H54 (cell line): Measurements from ENCODE around the gene DCTPP1.
"Not testable (repeated sequence)": the region's sequence is repeated elsewhere in the genome, so short reads cannot be mapped to it uniquely, and the experiment has no call there.

Experiments used
- DNase-seq: peaks from one replicate; pipeline ENCODE4 v3.0.0; 2011; ENCODE audit warnings: low spot score, mixed read lengths; ENCODE audit not compliant: insufficient read length
- FAIRE-seq: peaks from 3 replicates; lab custom pipeline; 2011; peaks lifted over from hg19 to GRCh38; lab: Jason Lieb, UNC
- POLR2A ChIP-seq: IDR thresholded peaks from 2 replicates; pipeline ENCODE4 v1.6.1; 2011; ENCODE audit warnings: low read depth, mild to moderate bottlenecking, low read length

The DCTPP1 gene

GRCh38 chr16:30413112-30413806, 16.6 kb downstream of the DCTPP1 start:
- FAIRE-seq: no peak
- TF ChIP-seq POLR2A: no peak
- no peak for DNase-seq

DNA sequence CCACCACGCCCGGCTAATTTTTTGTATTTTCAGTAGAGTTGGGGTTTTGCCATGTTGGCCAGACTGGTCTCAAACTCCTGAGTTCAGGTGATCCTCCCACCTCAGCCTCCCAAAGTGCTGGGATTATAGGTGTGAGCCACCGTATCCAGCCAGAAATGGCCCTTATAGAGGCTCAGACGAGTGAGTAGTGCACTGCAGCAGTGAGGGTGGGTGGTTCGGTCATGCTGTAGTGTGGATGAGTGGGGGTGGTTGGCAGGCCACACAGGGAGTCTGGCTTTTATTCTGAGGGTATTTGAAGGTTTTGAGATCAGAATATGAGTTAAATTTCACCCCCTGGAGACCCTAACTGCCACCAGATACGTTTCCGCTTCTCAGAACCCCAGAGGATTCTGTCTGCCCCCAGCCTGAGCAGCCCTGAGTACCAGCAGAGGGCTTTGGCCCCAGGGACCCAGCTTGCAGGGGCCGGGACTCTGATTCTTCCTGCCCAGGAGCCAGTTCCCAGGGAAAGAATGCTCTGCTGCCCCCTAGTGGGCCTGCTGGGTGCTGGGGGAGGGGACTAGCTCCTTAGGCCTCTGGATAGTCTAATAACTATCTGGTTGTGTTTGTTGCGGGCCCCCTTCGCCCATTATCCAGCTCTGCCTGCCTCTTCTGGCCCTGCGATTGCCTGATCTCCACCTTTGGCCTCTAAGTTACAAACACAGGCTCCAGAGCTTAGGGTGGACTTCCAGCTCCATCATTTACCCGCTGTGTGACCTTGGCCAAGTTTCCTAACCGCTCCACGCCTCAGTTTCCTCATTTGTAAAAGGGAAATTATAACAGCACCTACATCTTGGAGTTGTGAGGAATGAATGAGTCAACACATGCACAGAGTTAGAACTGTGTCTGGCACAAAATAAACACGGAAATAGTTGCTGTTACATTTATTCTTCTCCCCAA, 20.4 kb downstream of the DCTPP1 start:
- DNase-seq (peak; percentile 83), FAIRE-seq (no peak)
- no peak for TF ChIP-seq POLR2A

DNA sequence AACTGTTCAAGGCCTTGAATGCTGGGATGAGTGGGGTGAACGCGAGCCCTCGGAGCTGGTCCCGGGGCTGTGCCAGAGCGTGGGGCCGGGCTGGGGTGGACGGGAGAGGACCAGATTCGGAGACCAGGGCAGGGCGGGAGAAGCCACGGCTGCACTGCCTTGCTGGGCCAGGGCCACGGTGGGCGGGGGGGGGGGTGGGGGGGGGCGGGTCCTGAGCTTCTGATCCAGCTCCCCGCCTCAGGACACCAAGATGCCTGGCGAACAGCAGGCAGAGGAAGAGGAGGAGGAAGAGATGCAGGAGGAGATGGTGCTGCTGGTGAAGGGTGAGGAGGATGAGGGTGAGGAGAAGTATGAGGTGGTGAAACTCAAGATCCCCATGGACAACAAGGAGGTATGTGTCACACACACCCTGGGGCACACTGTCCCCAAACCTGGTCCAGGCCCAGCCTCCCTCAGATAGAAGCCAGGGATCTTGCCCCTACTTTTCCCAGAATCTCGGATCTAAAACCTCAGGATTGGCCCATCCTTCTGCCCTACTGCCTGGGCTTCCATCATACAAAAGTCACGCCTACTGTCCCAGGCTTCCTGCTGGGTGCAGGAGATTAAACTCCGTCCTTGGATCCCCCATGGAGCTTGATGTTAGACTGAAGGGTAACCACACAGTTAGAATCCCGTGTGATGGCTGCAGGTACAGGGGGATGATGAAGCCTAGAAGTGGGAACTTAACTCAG, 21.9 kb downstream of the DCTPP1 start:
- FAIRE-seq: no peak
- DNase-seq: no peak
- TF ChIP-seq POLR2A: no peak

DNA sequence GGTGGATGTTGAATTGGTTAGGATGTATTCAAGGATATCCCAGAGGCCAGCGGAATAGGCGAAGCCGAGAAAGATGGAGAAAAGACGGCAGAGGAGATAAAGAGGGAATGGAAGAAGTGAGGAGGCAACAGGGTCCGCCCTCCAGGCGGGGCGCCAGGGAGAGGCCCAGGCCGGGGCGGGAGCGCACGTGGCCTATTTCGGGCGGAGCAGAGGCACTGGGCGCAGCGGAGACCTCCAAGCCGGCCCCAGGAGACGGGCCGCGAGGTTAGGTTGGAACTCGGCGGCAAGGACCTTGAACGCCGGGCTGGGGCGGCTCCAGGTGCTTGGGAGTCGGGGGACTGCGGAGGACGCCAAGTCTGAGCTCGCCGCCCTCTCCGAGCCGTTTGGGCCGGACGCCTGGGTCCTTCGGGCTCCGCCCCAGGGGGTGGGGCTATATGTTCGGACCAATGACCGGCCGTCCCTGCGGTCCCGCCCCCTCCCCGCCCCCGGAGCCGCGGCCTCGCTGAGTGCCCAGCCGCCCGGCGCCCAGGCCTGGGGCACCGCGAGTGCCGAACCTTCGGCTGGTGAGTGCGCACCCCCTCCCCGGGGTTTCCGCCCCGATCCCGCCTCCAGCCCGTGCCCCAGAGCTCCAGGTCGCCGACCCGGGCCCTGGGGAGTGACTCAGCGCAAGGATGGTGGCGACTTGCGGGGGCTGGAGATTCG, 22.6 kb downstream of the DCTPP1 start, which contains the start of gene ZNF771:
ZNF771 (plus strand) TSS at position 505 of the 702 bp plus-strand sequence. CDS start 448 bp downstream, outside the sequence.
- DNase-seq: peak; percentile 79
- no peak for FAIRE-seq
- TF ChIP-seq POLR2A: no peak; the same call in none of the 2 replicates

DNA sequence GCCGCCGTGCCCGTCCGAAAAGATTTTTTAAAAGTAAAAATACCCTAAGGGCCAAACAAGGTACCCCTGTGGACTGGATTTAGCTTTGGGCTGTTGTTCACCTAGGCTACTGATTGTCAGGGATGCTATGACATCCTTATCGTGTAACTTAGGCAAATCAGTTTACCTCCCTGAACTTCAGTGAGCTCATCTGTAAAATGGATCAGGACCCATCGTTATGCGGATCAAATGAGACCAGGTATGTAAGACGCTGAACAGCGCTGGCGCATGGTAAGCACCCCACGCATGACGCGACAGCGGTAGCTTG, 23.1 kb downstream of the DCTPP1 start:
- FAIRE-seq (no peak), DNase-seq (no peak)
- no peak for TF ChIP-seq POLR2A

GRCh38 chr16:30401768-30402425, 27.9 kb downstream of the DCTPP1 start:
- no peak for FAIRE-seq
- no peak for DNase-seq
- no peak for TF ChIP-seq POLR2A

DNA sequence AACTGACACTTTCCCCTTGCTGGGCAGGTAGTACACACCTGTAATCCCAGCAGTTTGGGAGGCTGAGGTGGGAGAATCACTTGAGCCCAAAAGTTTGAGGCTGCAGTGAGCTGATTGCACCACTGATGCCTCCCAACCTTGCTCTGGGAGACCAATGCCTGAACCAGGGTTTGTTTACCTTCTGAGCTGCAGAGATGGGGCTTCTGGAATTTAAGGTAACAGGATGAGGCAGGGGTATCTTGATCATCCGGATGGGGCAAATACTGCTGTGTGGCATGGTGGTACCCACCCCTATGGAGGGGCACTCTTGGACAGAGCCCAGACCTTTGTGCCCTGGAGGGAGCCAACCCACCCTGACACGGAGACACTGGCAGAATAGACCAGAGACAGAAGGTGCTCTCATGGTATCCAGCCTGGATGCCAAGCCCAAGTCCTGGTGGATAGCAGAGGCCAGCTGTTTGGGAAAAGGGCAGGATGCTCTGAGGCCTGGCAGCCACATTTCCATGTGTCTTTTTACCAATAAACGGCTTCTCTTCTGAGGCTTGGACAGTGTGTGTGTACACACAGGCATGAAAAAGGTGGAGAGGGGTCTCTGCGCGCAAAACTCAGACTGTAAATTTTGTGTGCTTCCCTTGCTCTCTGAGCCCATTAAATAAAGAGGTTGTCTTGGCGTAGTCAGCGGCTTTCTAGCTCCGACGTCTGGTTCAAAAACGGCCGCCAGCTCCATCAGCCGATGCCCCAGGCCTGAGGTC, 30.2 kb downstream of the DCTPP1 start:
- no peak for DNase-seq
- no peak for FAIRE-seq

DNA sequence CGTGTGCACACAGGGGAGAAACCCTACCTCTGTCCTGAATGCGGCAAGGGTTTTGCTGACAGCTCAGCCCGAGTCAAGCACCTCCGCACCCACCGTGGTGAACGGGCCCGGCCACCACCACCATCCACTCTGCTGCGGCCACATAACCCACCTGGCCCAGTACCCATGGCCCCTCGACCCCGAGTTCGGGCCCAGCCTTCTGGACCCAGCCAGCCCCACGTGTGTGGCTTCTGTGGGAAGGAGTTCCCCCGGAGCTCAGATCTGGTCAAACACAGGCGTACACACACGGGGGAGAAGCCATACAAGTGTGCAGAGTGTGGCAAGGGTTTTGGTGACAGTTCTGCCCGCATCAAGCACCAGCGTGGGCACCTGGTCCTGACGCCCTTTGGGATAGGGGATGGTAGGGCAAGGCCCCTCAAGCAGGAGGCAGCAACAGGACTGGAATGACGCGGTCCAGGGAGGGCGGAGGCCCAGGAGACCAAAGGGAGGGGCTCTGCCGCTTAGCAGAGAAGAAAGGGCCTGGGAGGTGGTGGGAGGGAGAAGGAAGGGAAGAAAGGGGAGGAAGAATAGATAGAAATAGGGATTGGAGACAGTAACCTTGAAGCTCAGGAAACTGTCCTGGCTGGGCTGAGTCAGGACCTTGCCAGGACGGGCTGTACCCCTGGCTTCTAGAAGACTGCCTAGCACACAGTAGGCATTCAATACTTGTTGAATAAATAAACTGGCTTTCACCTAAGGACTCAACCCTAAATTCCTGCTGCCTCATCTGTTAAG, 31.0 kb downstream of the DCTPP1 start:
- no peak for TF ChIP-seq POLR2A
- FAIRE-seq (no peak), DNase-seq (no peak)

More for the DNA sequence above, 30.2 kb downstream of the DCTPP1 start:
- TF ChIP-seq POLR2A: no peak

DNA sequence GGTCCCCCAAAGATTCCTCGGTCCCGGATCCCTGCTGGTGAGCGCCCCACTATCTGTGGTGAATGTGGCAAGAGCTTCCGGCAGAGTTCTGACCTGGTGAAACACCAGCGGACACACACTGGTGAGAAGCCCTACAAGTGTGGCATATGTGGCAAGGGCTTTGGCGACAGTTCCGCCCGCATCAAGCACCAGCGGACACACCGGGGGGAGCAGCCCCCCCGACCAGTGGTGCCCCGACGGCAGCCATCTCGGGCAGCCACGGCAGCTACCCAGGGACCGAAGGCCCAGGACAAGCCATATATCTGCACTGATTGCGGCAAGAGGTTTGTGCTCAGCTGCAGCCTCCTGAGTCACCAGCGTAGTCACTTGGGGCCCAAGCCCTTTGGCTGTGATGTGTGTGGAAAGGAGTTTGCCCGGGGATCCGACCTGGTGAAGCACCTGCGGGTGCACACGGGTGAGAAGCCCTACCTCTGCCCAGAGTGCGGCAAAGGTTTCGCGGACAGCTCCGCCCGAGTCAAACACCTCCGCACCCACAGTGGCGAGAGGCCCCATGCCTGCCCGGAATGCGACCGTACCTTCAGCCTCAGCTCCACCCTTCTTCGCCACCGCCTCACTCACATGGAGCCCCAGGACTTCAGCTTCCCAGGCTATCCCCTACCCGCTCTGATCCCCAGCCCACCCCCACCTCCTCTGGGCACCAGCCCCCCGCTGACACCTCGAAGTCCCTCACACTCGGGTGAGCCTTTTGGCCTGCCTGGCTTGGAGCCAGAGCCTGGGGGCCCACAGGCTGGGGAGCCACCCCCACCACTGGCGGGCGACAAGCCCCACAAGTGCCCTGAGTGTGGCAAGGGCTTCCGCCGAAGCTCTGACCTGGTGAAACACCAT, 31.8 kb downstream of the DCTPP1 start:
- FAIRE-seq (no peak), DNase-seq (no peak)
- TF ChIP-seq POLR2A: no peak

DNA sequence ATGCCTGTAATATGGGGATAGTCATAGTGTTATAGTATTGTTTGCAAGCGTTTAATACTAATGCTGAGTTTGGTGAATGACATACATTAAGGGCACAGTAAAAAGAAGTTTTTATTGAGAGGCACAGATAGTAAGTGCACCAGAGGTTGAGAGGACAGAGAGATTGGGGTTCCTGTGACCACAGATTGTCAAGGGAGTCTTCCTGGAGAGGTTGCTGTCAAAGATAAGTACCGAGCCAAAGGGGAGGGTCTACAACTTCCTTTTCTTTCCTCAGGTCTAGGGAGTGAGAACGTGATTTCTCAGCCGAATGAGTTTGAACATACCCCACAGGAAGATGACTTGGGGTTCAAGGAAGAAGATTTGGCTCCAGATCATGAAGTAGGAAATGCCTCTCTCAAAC, 32.8 kb downstream of the DCTPP1 start:
- FAIRE-seq (no peak), DNase-seq (no peak)
- TF ChIP-seq POLR2A: no peak

DNA sequence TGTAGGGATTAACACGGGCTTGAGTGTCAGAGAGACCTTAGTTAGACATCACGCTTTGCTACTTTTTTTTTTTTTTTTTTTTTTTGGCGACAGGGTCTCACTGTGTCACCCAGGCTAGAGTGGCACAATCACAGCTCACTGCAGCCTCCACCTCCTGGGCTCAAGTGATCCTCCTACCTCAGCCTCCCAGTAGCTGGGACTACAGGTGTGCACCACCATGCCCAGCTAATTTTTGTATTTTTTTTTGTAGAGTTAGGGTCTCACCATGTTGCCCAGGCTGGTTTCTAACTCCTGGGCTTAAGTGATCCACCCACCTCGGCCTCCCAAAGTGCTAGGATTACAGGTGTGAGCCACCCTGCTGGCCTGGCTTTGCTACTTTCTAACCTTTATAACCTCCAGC, 33.2 kb downstream of the DCTPP1 start:
- not testable (repeated sequence) for DNase-seq, FAIRE-seq
